H1 (cell line): ENCODE results near the gene CLCN3. TPM values are rescaled to one million over a fixed set of nuclear protein-coding genes. Genes with fewer than 3 reads are reported as not detected.

Experiments
- CTCF ChIA-PET: fragments of 300-600 bp; sonication (Branson Sonifier 250); formaldehyde crosslinking; loops from one replicate; lab custom pipeline; 2021; ENCODE audit not compliant: partially characterized antibody; lab: Charles Lee
- POLR2A ChIA-PET: fragments of 300-600 bp; sonication (Branson Sonifier 250); formaldehyde crosslinking; loops from one replicate; lab custom pipeline; 2021; ENCODE audit warnings: inconsistent platforms; ENCODE audit not compliant: partially characterized antibody; lab: Charles Lee
- DNase-seq, 2 experiments: peaks; one replicate each; pipeline versions ENCODE4 v3.0.0 to v3.0.0-alpha.2; 2010 to 2022; ENCODE audit warnings: low spot score in 2 of 2, low read depth in 1 of 2, mixed read lengths in 1 of 2
- FAIRE-seq: peaks from 2 replicates; lab custom pipeline; 2011; peaks lifted over from hg19 to GRCh38; lab: Jason Lieb, UNC
- H2AFZ ChIP-seq: 2 replicates; pipeline ENCODE4 v1.8.1; 2012; ENCODE audit warnings: low read length, inconsistent platforms
- H2AK5ac ChIP-seq: 2 replicates; pipeline ENCODE4 v1.6.1; 2013; ENCODE audit warnings: low read depth, low read length
- H2BK120ac ChIP-seq: replicated peaks from 2 replicates; pipeline ENCODE3; 2013; ENCODE audit warnings: low read depth, low read length, inconsistent platforms
- H2BK12ac ChIP-seq: 2 replicates; pipeline ENCODE4 v1.6.1; 2013; ENCODE audit warnings: low read depth, low read length
- H2BK15ac ChIP-seq: 2 replicates; pipeline ENCODE4 v1.6.1; 2013; ENCODE audit warnings: low read length
- H2BK20ac ChIP-seq: 2 replicates; pipeline ENCODE4 v1.6.1; 2013; ENCODE audit warnings: low read length
- H2BK5ac ChIP-seq: 2 replicates; pipeline ENCODE4 v1.6.1; 2013; ENCODE audit warnings: low read depth, low read length
- H3K14ac ChIP-seq: 2 replicates; pipeline ENCODE4 v1.6.1; 2013; ENCODE audit warnings: inconsistent platforms; ENCODE audit not compliant: insufficient read length
- H3K18ac ChIP-seq: 2 replicates; pipeline ENCODE4 v1.6.1; 2013; ENCODE audit warnings: low read length; ENCODE audit errors: extremely low read depth
- H3K23ac ChIP-seq: 2 replicates; pipeline ENCODE4 v1.6.1; 2013; ENCODE audit warnings: inconsistent platforms; ENCODE audit not compliant: insufficient read length
- H3K23me2 ChIP-seq: 2 replicates; pipeline ENCODE4 v1.6.1; 2013; ENCODE audit warnings: low read depth, low read length
- H3K27ac ChIP-seq: 2 replicates; pipeline ENCODE4 v1.6.1; 2011; ENCODE audit warnings: low read depth, low read length, inconsistent platforms
- H3K27me3 ChIP-seq, 4 experiments: replicated peaks in 1 of 4; 1 replicate in 1 of 4; 2 replicates in 3 of 4; pipeline versions ENCODE4 v1.6.1 to v1.8.1; 2011 to 2013; ENCODE audit warnings: low read length in 3 of 4, mild to moderate bottlenecking in 3 of 4, inconsistent platforms in 2 of 4, mixed read lengths in 2 of 4, moderate library complexity in 1 of 4; ENCODE audit not compliant: control insufficient read depth in 3 of 4, insufficient read depth in 3 of 4; ENCODE audit errors: extremely low read depth in 1 of 4
- H3K36me3 ChIP-seq, 4 experiments: 2 replicates each; pipeline versions ENCODE4 v1.6.1 to v1.8.1; 2011 to 2013; ENCODE audit warnings: mild to moderate bottlenecking in 4 of 4, low read length in 3 of 4, moderate library complexity in 2 of 4, control low read depth in 1 of 4, inconsistent platforms in 1 of 4; ENCODE audit not compliant: insufficient read depth in 4 of 4, control insufficient read depth in 2 of 4
- H3K4ac ChIP-seq: replicated peaks from 2 replicates; pipeline ENCODE3; 2013; ENCODE audit warnings: low read length, low read depth, mixed read lengths, inconsistent platforms; ENCODE audit not compliant: insufficient read length
- H3K4me1 ChIP-seq, 4 experiments: replicated peaks in 1 of 4; 1 replicate in 1 of 4; 2 replicates in 3 of 4; pipeline versions ENCODE4 v1.6.1 to v1.8.1; 2011 to 2013; ENCODE audit warnings: low read length in 3 of 4, inconsistent platforms in 2 of 4, mixed read lengths in 1 of 4; ENCODE audit not compliant: insufficient read depth in 4 of 4, control insufficient read depth in 3 of 4
- H3K4me2 ChIP-seq, 2 experiments: 2 replicates each; pipeline versions ENCODE4 v1.6.1 to v1.8.1; 2011 to 2013; ENCODE audit warnings: low read depth in 2 of 2, low read length in 2 of 2, control low read depth in 1 of 2, inconsistent platforms in 1 of 2, mild to moderate bottlenecking in 1 of 2; ENCODE audit not compliant: insufficient read depth in 1 of 2
- H3K4me3 ChIP-seq, 4 experiments: fragments of 200-600, 300-600 bp in 1 of 4; sonication (generic), shearing (Covaris generic), sonication (Bioruptor Twin) in 1 of 4; 2 replicates each; pipeline versions ENCODE4 v1.5.1 to v1.8.1; 2011 to 2016; ENCODE audit warnings: low read length in 4 of 4, low read depth in 3 of 4, control low read depth in 2 of 4, inconsistent platforms in 2 of 4, mild to moderate bottlenecking in 2 of 4, mixed read lengths in 1 of 4, moderate library complexity in 1 of 4; ENCODE audit not compliant: insufficient read depth in 2 of 4; ENCODE audit errors: extremely low read depth in 1 of 4
- H3K56ac ChIP-seq: replicated peaks from 2 replicates; pipeline ENCODE3; 2013; ENCODE audit warnings: low read depth, mild to moderate bottlenecking, mixed read lengths, low read length, inconsistent platforms; ENCODE audit not compliant: insufficient read length
- H3K79me1 ChIP-seq: 2 replicates; pipeline ENCODE4 v1.6.1; 2013; ENCODE audit warnings: low read depth, low read length, control low read depth
- H3K79me2 ChIP-seq, 2 experiments: 2 replicates each; pipeline versions ENCODE4 v1.6.1 to v1.8.1; 2012 to 2013; ENCODE audit warnings: low read length in 2 of 2, mild to moderate bottlenecking in 2 of 2, inconsistent platforms in 1 of 2; ENCODE audit not compliant: insufficient read depth in 2 of 2, control insufficient read depth in 1 of 2
- H3K9ac ChIP-seq, 4 experiments: replicated peaks in 1 of 4; 1 replicate in 1 of 4; 2 replicates in 3 of 4; pipeline versions ENCODE4 v1.6.1 to v1.8.1; 2011 to 2013; ENCODE audit warnings: low read depth in 3 of 4, low read length in 3 of 4, control low read depth in 2 of 4, mild to moderate bottlenecking in 2 of 4, moderate library complexity in 2 of 4, inconsistent platforms in 1 of 4; ENCODE audit errors: extremely low read depth in 1 of 4
- H3K9me3 ChIP-seq, 2 experiments: 2 replicates each; pipeline versions ENCODE4 v1.6.1 to v1.8.1; 2012 to 2013; ENCODE audit warnings: mild to moderate bottlenecking in 2 of 2, moderate library complexity in 2 of 2, control low read depth in 1 of 2, inconsistent platforms in 1 of 2, low read depth in 1 of 2, low read length in 1 of 2, mixed read lengths in 1 of 2; ENCODE audit not compliant: insufficient read depth in 2 of 2
- H4K20me1 ChIP-seq, 2 experiments: replicated peaks in 1 of 2; 2 replicates each; pipeline versions ENCODE3 to v1.8.1; 2011 to 2013; ENCODE audit warnings: inconsistent platforms in 2 of 2, low read length in 2 of 2, mild to moderate bottlenecking in 1 of 2; ENCODE audit not compliant: insufficient read depth in 2 of 2, control insufficient read depth in 1 of 2
- H4K5ac ChIP-seq: 2 replicates; pipeline ENCODE4 v1.6.1; 2013; ENCODE audit warnings: low read length, low read depth, mixed read lengths, inconsistent platforms; ENCODE audit not compliant: insufficient read length
- H4K8ac ChIP-seq: 2 replicates; pipeline ENCODE4 v1.8.0; 2013; ENCODE audit warnings: mild to moderate bottlenecking, moderate library complexity, low read length, inconsistent platforms; ENCODE audit not compliant: insufficient read depth; ENCODE audit errors: extremely low read depth
- H4K91ac ChIP-seq: replicated peaks from 2 replicates; pipeline ENCODE3; 2013; ENCODE audit warnings: low read length, mixed read lengths, inconsistent platforms; ENCODE audit not compliant: insufficient read length
- BRCA1 ChIP-seq: IDR thresholded peaks from 2 replicates; pipeline ENCODE4 v1.6.1; 2012; ENCODE audit warnings: low read depth, low read length, improper control_type of control experiment
- CHD1 ChIP-seq: IDR thresholded peaks from 2 replicates; pipeline ENCODE4 v1.6.1; 2012; ENCODE audit warnings: low read depth, low read length, improper control_type of control experiment
- CTBP2 ChIP-seq: IDR thresholded peaks from 2 replicates; pipeline ENCODE4 v1.7.0; 2011; ENCODE audit warnings: borderline replicate concordance, mild to moderate bottlenecking, moderate library complexity, mixed read lengths, low read length; ENCODE audit not compliant: insufficient read depth, insufficient read length
- EGR1 ChIP-seq: IDR thresholded peaks from 2 replicates; pipeline ENCODE4 v1.6.1; 2011; ENCODE audit warnings: low read depth, low read length, borderline replicate concordance
- GABPA ChIP-seq: IDR thresholded peaks from 2 replicates; pipeline ENCODE4 v1.6.1; 2011; ENCODE audit warnings: mild to moderate bottlenecking, low read length, moderate library complexity, borderline replicate concordance; ENCODE audit not compliant: insufficient read depth
- KDM5A ChIP-seq: fragments of 200-600 bp; IDR thresholded peaks from 2 replicates; pipeline ENCODE4 v1.7.1; 2012; ENCODE audit warnings: mild to moderate bottlenecking, low read length, inconsistent platforms, mixed read lengths
- POLR2A ChIP-seq, 2 experiments: IDR thresholded peaks; 1 replicate in 1 of 2; 2 replicates in 1 of 2; pipeline ENCODE4 v1.6.1; 2011; ENCODE audit warnings: low read depth in 2 of 2, low read length in 2 of 2, mild to moderate bottlenecking in 2 of 2; ENCODE audit errors: control extremely low read depth in 1 of 2
- POU5F1 ChIP-seq: IDR thresholded peaks from 2 replicates; pipeline ENCODE4 v1.6.1; 2011; ENCODE audit warnings: low read depth, mild to moderate bottlenecking, low read length, moderate library complexity
- RBBP5 ChIP-seq: IDR thresholded peaks from 2 replicates; pipeline ENCODE4 v1.7.1; 2012; ENCODE audit warnings: low read depth, mild to moderate bottlenecking, inconsistent platforms, low read length, moderate library complexity, borderline replicate concordance
- SIRT6 ChIP-seq: IDR thresholded peaks from one replicate; pipeline ENCODE4 v1.7.1; 2012; ENCODE audit warnings: low read length, inconsistent platforms
- TAF7 ChIP-seq: optimal IDR thresholded peaks from 2 replicates; pipeline ENCODE3; 2011; ENCODE audit warnings: low read depth, mild to moderate bottlenecking, inconsistent platforms, low read length, moderate library complexity, borderline replicate concordance
- WGBS, 2 experiments: shearing (Covaris generic) in 1 of 2; methylation state at CpG; one replicate each; pipeline versions ENCODE4 v1.1.6 to v1.1.7; 2013 to 2015; ENCODE audit warnings: low lambda C conversion rate in 2 of 2, mixed read lengths in 2 of 2, inconsistent platforms in 1 of 2, low coverage in 1 of 2, missing lambda C conversion rate in 1 of 2; ENCODE audit not compliant: insufficient replicate concordance in 2 of 2, insufficient coverage in 1 of 2, insufficient read length in 1 of 2; ENCODE audit errors: extremely low coverage in 1 of 2, missing lambda C conversion rate in 1 of 2; 5-methylcytosine and 5-hydroxymethylcytosine counted together
- polyA plus RNA-seq, 7 experiments: library from polyadenylated mRNA; depleted of rRNA in 3 of 7; stranded (reverse) in 5 of 7; unstranded in 2 of 7; fragments of >200 nt in 5 of 7; fragments of 200-250 nt in 2 of 7; gene quantifications; 1 replicate in 5 of 7; 2 replicates in 1 of 7; 4 replicates in 1 of 7; pipeline versions ENCODE4 v1.2.1 to v1.2.3, GENCODE V29; 2011 to 2013; ENCODE audit warnings: missing spikeins in 2 of 7, mixed read lengths in 2 of 7
- total RNA-seq: library from RNA; stranded (reverse); fragmentation: NEBNext Ultra II Directional; extraction: Animal tissue kit (Norgen Biotek cat#: 25700); gene quantifications from 2 replicates; pipeline ENCODE4 v1.2.1, GENCODE V29; 2021
- TF ChIP-seq, protein P1 (sequence below): IDR thresholded peaks from 2 replicates; pipeline ENCODE4 v1.6.1; 2011; ENCODE audit warnings: low read depth, mild to moderate bottlenecking, low read length; ENCODE audit not compliant: insufficient read depth

The CLCN3 gene
- total and polyA plus RNA-seq, 2 of the 8 experiments (the other 6 are each of a cell fraction or from before 2014, with no cell fraction given), result 8.8 to 32.8 TPM

DNA sequence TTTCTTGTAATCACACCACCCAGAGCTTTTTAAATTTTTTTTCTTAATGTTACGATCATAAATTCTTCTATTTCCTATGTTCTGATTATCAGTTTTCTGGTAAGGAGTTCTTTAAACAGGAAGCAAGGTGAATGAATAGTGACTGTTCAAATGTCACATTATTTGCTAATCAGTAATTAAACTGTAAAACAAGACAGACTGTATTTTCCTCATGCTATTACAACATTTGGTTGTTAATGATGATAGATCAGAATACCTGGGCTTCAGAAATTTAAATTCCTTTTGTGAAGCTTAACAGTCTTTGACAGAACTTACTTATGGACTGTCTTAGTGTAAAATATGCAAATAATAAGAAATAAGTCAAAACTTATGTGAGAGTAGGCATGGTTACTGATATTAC lies 41.4 kb downstream of the CLCN3 start:
- H3K79me2 ChIP-seq, result peaks cover 0 to 38% of the 10 kb centered on the region in 2 experiments; a peak in 2 of 4 replicates
- peaks cover 0 to 2% (median 1%) of the 10 kb centered on the region in 4 experiments; a peak in 2 of 7 replicates for H3K4me1 ChIP-seq
- CTCF ChIA-PET, result interaction anchor here (2.3 kb wide), 1 partner anchor 42 kb away, joined by 6 read pairs; the partner anchor contains the start of gene CLCN3
- no peak overlapping the region for H4K8ac ChIP-seq
- DNase-seq (no peak), FAIRE-seq (no peak)
- no peak overlapping the region for H3K23ac ChIP-seq
- no peaks in the 10 kb centered on the region for H3K27me3 ChIP-seq
- H3K36me3 ChIP-seq, result peaks cover 0 to 4% (median 0%) of the 10 kb centered on the region in 4 experiments; a peak in 2 of 8 replicates
- no peak overlapping the region for H2BK120ac ChIP-seq
- POLR2A ChIA-PET, result interaction anchor here (1.8 kb wide), 1 partner anchor 69 kb away, joined by 4 read pairs; no protein-coding TSS in a partner anchor
- no peak overlapping the region for H3K14ac ChIP-seq
- H2BK15ac ChIP-seq, result no peak overlapping the region
- H4K20me1 ChIP-seq, result no peaks in the 10 kb centered on the region
- H2BK5ac ChIP-seq, result no peak overlapping the region
- H2BK12ac ChIP-seq, result no peak overlapping the region
- peaks cover 0 to 6% of the 10 kb centered on the region in 2 experiments; a peak in 1 of 4 replicates for H3K9me3 ChIP-seq
- H4K91ac ChIP-seq, result no peak overlapping the region
- no peak overlapping the region for H4K5ac ChIP-seq
- H3K4me2 ChIP-seq, result no peak overlapping the region
- no peak overlapping the region for H2AK5ac ChIP-seq
- H2BK20ac ChIP-seq, result no peak overlapping the region
- H3K27ac ChIP-seq, result no peak overlapping the region
- H3K79me1 ChIP-seq, result no peaks in the 10 kb centered on the region
- H3K4ac ChIP-seq, result no peak overlapping the region
- WGBS, 2 experiments, result 93% methylated on average over 1 of the region's 1 CpG; no CpG with 5 or more reads in 1 of the 2 experiments
- no peak overlapping the region for H3K18ac ChIP-seq
- H2AFZ ChIP-seq, result no peak overlapping the region
- H3K4me3 ChIP-seq, result no peak overlapping the region
- H3K9ac ChIP-seq, result no peak overlapping the region
- no peaks in the 10 kb centered on the region for H3K23me2 ChIP-seq
- no peak overlapping the region for H3K56ac ChIP-seq
- TF ChIP-seq TAF7 (no peak), POU5F1 (no peak), POLR2A (IDR thresholded peaks at IDR 0.05; ENCODE audit: control extremely low read depth in 1 of 2, low read depth in 2 of 2, low read length in 2 of 2) (no peak), EGR1 (no peak), CTBP2 (no peak), CHD1 (no peak), GABPA (no peak), BRCA1 (no peak), SIRT6 (no peak), RBBP5 (no peak), KDM5A (no peak)
- TF ChIP-seq, protein P1, sequence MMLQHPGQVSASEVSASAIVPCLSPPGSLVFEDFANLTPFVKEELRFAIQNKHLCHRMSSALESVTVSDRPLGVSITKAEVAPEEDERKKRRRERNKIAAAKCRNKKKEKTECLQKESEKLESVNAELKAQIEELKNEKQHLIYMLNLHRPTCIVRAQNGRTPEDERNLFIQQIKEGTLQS, result no peak
